ENCODE results near the gene ERI3. TPM values are rescaled to one million over a fixed set of nuclear protein-coding genes. Genes with fewer than 3 reads are reported as not detected.

The ERI3 gene
- total RNA-seq, 1 donor from 2014 or later, result 69.3 TPM

GRCh38 chr1:44367944-44368343 is 12.9 kb upstream of the ERI3 start:
- no peaks in the 10 kb centered on the region for H3K36me3 ChIP-seq
- no peaks in the 10 kb centered on the region for H3K4me1 ChIP-seq
- no peaks in the 10 kb centered on the region for H3K9me3 ChIP-seq
- no peak for DNase-seq (ENCODE audit: low spot score in 2 of 2)
- intact Hi-C loops (cut with DNase I), result no loop called here
- H3K27ac ChIP-seq, result no peak overlapping the region
- no peaks in the 10 kb centered on the region for H3K27me3 ChIP-seq
- no peak overlapping the region for H3K4me3 ChIP-seq
- TF ChIP-seq CTCF (IDR thresholded peaks at IDR 0.05), result no peak

GRCh38 chr1:44366371-44366975 is 11.4 kb upstream of the ERI3 start:
- Histone ChIP-seq H3K9me3 (no peaks in the 10 kb centered on the region), H3K27me3 (no peaks in the 10 kb centered on the region), H3K4me3 (no peak overlapping the region), H3K4me1 (no peaks in the 10 kb centered on the region), H3K36me3 (no peaks in the 10 kb centered on the region), H3K27ac (no peak overlapping the region)
- intact Hi-C loops (cut with DNase I), result no loop called here
- no peak for TF ChIP-seq CTCF (IDR thresholded peaks at IDR 0.05)
- no peak for DNase-seq (ENCODE audit: low spot score in 2 of 2)

- Histone ChIP-seq H3K4me3 (no peak overlapping the region), H3K4me1 (no peaks in the 10 kb centered on the region), H3K27me3 (no peaks in the 10 kb centered on the region), H3K9me3 (no peaks in the 10 kb centered on the region), H3K36me3 (no peaks in the 10 kb centered on the region), H3K27ac (no peak overlapping the region)
- no peak for TF ChIP-seq CTCF (IDR thresholded peaks at IDR 0.05)
- no peak for DNase-seq (ENCODE audit: low spot score in 2 of 2)
- intact Hi-C loops (cut with DNase I), result no loop called here
These were observed 6.4 kb upstream of the ERI3 start for GRCh38 chr1:44361478-44361877.

- no peaks in the 10 kb centered on the region for H3K27me3 ChIP-seq
- no peak for DNase-seq (ENCODE audit: low spot score in 2 of 2)
These were observed 4.3 kb upstream of the ERI3 start for GRCh38 chr1:44359234-44359935.

GRCh38 chr1:44357710-44358109 is 2.7 kb upstream of the ERI3 start:
- no peak for TF ChIP-seq CTCF (IDR thresholded peaks at IDR 0.05)
- intact Hi-C loops (cut with DNase I), result loop anchor here (5.0 kb wide), 1 partner anchor 50 kb away; the partner anchor contains the start of gene RNF220
- H3K27ac ChIP-seq, result no peak overlapping the region
- no peaks in the 10 kb centered on the region for H3K27me3 ChIP-seq
- H3K4me1 ChIP-seq, result peaks cover 8 to 14% of the 10 kb centered on the region in 2 donors
- H3K4me3 ChIP-seq, result no peak overlapping the region
- no peaks in the 10 kb centered on the region for H3K36me3 ChIP-seq
- no peak for DNase-seq (ENCODE audit: low spot score in 2 of 2)
- no peaks in the 10 kb centered on the region for H3K9me3 ChIP-seq

More at GRCh38 chr1:44359234-44359935, 4.3 kb upstream of the ERI3 start:
- Histone ChIP-seq H3K36me3 (no peaks in the 10 kb centered on the region), H3K27ac (no peak overlapping the region), H3K4me1 (peaks cover under 1 to 4% of the 10 kb centered on the region in 2 donors), H3K9me3 (no peaks in the 10 kb centered on the region), H3K4me3 (no peak overlapping the region)
- intact Hi-C loops (cut with DNase I), result loop anchor here (5.0 kb wide), 1 partner anchor 48 kb away; the partner anchor contains the start of gene RNF220
- no peak for TF ChIP-seq CTCF (IDR thresholded peaks at IDR 0.05)
